Suprapubic skin (tissue), 3 donors: ENCODE results near the gene C19orf73.
"Not testable (repeated sequence)": the region's sequence is repeated elsewhere in the genome, so short reads cannot be mapped to it uniquely, and the experiment has no call there.

Experiments used
- POLR2A ChIP-seq, 2 donors: fragments of 450-650 bp; IDR thresholded peaks; one replicate each; pipeline ENCODE4 v1.6.1; 2017; ENCODE audit warnings: antibody characterized with exemption in 2 of 2, mild to moderate bottlenecking in 2 of 2, moderate library complexity in 2 of 2
- TF ChIP-seq, protein P1 (sequence below), 2 donors: fragments of 200-600 bp in 1 of 2; fragments of 450-650 bp in 1 of 2; sonication (generic) in 1 of 2; IDR thresholded peaks; one replicate each; pipeline ENCODE4 v1.5.1; 2016 to 2019; ENCODE audit warnings: antibody characterized with exemption in 2 of 2, mild to moderate bottlenecking in 1 of 2, moderate library complexity in 1 of 2

DNA sequence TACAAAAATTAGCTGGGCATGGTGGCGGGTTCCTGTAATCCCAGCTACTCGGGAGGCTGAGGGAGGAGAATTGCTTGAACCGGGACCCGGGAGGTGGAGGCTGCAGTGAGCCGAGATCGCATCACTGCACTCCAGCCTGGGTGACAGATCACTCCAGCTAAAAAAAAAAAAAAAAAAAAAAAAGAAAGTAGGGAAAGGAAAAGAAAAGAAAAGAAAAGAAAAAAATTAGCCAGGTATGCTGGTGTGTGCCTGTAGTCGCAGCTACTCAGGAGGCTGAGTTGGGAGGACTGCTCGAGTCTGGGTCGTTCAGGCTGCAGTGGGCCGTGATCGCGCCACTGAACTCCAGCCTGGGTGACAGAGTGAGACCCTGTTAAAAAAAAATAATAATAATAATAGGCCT is 8.3 kb upstream of the C19orf73 start:
- TF ChIP-seq, protein P1, sequence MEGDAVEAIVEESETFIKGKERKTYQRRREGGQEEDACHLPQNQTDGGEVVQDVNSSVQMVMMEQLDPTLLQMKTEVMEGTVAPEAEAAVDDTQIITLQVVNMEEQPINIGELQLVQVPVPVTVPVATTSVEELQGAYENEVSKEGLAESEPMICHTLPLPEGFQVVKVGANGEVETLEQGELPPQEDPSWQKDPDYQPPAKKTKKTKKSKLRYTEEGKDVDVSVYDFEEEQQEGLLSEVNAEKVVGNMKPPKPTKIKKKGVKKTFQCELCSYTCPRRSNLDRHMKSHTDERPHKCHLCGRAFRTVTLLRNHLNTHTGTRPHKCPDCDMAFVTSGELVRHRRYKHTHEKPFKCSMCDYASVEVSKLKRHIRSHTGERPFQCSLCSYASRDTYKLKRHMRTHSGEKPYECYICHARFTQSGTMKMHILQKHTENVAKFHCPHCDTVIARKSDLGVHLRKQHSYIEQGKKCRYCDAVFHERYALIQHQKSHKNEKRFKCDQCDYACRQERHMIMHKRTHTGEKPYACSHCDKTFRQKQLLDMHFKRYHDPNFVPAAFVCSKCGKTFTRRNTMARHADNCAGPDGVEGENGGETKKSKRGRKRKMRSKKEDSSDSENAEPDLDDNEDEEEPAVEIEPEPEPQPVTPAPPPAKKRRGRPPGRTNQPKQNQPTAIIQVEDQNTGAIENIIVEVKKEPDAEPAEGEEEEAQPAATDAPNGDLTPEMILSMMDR (IDR thresholded peaks at IDR 0.05) = not testable (repeated sequence)
- TF ChIP-seq POLR2A (IDR thresholded peaks at IDR 0.05) = not testable (repeated sequence)
